Hippocampal formation (tissue), 2 donors: ENCODE data around the gene CDKN1A.
A peak's percentile ranks its signal among the peaks of the same experiment; 100 is the strongest.
"Not testable (repeated sequence)": the region's sequence is repeated elsewhere in the genome, so short reads cannot be mapped to it uniquely, and the experiment has no call there.

Experiments used
- DNase-seq, 2 donors: peaks; one replicate each; lab custom pipeline; 2025; lab: John Stamatoyannopoulos, UW

The CDKN1A gene

DNA sequence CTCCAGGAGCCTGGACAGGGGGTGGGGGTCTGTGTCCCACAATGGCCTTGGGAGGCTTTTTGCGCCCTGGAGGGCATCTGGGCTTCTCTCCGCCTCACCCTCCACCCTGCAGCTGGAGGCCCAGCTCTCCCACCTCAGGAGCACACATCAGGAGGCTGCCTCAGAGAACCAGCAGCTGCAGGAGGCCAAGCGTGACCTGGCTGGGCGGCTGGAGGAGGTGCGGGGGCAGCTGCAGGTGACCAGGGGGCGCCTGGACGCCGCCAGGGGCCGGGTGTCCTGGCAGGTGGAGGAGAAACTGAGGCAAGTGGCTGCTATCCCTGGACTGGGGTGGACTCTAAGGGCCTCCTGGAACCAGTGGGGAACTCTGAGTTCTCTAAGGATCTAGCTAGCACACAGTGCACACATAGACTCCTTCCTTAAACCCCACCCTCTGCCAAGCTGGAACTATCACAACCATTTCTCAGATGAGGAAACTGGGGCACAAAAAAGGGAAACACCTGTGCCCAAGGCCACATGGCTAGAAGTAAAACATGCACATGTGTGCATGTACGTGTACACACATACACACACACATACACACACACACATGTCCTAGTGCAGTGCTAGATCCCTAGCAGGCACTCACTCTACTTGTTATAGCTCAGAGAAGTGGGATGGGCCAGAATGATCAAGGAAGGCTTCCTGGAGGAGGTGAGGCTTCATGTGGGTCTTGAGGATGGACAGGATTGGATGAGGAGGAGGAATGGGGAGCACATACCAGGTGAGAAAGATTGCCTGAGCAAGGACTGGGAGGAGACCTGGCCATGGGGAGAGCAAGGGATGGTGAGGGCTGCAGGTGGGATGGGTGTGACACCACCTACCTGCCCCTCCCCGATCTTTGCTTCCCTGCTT is 42.0 kb downstream of the CDKN1A start:
- no peak for DNase-seq

DNA sequence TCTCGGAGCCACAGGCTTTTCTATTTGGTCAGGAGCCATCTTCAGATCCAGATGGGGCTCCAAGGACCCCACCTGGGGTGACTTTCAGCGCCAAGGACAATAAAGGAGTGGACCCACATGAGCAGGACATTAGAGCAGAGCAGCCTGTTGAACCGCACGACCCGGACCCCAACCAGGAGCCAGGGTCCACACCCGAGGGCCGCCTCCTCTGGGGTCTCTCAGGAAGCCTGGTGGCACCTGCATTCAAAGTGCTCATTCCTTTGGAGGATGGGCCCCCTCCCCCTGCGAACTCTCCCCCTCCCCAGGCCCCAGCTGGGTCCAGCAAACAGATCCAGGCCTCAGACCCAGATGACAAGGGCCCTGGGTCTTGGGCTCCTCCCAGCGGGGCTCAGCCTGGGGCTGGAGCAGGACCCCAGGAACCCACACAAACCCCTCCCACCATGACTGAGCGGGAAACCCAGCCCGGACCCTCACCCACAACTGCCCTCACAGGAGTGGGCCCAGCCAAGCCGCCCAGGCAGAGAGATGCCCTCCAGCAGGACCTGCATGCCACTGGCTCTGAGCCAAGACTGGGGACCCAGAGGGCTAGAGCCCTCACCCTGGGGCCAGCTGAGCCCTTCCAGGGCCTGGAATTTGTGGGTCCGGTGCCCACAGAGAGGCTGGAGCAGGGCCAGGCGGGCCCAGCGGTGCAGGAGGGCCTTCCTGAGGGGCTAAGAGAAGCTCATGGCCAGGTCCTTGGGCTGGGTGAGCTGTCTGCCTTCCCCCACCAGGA is 43.0 kb downstream of the CDKN1A start:
- no peak for DNase-seq

DNA sequence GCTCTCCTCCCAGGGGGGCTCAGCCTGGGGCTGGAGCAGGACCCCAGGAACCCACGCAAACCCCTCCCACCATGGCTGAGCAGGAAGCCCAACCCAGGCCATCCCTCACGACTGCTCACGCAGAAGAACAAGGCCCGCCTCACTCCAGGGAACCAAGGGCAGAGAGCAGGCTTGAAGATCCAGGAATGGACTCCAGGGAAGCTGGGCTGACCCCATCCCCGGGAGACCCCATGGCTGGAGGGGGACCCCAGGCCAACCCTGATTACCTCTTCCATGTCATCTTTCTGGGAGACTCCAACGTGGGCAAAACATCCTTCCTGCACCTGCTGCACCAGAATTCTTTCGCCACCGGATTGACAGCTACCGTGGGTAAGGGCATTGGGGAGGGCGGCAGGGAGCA is 43.9 kb downstream of the CDKN1A start:
- no peak for DNase-seq

DNA sequence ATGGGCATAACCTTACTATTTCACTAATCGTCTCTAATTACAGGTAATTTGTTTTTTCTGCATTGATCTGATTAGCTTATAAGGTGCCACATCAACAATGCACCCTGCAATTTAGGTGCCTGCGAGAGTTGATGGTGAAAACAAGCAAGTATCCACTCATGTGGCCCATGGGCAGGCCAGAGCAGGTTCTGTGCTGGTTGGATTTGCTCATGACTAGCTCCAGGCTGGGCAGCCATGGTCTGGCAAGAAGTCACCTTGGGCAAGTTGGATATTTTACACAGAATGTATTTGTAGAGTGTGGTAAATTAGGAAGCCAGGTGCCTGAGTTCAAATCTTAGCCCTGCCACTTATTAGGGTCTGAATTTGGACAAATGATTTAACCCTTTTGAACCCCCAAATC is 44.4 kb downstream of the CDKN1A start:
- DNase-seq, result no peak

DNA sequence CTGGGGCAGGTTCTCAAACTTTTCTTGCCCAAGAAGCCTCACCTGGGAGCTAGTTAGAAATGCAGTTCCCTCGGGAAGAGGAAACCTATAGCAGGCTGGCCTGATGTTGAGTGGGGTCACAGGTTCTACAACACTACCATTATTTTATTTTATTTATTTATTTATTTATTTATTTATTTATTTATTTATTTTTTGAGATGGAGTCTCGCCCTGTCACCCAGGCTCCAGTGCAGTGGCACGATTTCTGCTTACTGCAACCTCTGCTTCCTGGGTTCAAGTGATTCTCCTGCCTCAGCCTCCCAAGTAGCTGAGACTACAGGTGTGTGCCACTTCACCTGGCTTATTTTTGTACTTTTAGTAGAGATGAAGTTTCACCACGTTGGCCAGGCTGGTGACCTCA is 45.5 kb downstream of the CDKN1A start:
- not testable (repeated sequence) for DNase-seq

DNA sequence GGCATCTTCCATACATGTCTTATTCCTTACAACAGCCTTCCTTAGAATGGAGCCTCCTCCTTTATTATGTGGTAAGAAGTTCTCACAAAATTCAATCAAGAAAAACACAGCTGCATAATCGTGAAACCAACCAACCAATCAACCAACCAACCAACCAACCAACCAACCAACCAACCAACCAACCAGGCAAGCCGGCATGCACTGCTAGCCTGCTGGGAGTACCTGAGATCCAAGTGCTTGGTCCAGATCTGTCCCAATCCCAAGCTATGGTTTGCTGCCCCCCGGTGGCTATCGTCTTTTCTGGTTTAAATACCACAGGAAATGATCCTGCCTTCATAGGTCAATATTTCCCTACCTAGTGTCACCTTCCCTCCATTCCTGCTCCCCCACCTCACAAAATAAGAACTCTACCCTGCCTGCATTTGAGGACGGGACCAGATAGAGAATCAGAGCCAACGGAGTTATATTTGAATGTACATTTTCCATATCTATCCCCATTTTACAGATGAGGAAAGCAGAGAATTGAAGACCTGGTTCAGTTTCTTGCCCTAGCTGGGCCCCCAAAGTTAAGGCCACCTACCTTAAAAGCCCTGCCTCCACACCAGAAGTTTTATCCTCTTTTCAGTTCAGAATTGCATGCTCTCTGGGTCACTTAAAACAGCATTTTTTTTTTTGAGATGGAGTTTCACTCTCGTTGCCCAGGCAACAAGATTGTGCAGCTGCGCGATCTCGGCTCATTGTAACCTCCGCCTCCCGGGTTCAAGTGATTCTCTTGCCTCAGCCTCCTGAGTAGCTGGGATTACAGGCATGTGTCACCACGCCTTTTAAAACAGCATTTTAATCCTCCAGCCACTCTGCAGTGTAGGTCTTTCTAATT is 46.2 kb downstream of the CDKN1A start:
- DNase-seq, result peak; percentile 12 to 13

DNA sequence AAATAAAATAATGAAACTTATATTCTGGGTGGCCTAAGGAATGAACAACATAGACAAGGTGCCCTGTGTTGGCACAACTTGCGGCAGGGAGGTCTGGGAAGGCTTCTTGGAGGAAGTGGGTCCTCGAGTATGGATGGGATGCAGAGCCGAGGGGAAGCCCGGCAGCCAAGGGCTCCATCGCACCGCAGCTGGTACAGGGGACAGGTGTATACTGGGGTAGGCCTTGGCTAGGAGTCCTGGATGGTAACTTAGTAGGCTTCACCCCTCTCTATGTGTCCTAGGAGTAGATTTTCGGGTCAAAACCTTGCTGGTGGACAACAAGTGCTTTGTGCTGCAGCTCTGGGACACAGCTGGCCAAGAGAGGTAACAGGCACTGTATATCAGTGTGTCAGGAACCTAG is 47.1 kb downstream of the CDKN1A start:
- DNase-seq, result no peak

DNA sequence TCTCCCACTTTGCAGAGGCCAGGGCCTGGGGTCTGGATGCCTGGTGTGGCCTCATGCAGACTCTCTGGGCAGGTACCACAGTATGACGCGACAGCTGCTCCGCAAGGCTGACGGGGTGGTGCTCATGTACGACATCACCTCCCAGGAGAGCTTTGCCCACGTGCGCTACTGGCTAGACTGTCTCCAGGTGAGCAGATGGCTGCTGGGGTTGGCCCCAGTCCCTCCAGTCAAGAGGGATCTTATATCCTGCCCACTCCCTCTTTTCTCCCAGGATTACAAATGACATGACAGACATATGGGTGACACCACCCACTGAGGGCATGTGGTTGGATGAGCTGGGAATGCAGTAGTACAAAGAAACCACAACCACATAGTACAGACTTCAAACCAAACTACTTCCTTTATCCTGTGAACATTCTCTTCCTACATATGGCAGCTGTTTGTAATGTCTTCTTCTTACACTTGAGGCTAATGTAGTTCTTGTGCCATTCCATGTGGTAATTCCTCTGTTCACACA is 49.0 kb downstream of the CDKN1A start:
- DNase-seq, result no peak

DNA sequence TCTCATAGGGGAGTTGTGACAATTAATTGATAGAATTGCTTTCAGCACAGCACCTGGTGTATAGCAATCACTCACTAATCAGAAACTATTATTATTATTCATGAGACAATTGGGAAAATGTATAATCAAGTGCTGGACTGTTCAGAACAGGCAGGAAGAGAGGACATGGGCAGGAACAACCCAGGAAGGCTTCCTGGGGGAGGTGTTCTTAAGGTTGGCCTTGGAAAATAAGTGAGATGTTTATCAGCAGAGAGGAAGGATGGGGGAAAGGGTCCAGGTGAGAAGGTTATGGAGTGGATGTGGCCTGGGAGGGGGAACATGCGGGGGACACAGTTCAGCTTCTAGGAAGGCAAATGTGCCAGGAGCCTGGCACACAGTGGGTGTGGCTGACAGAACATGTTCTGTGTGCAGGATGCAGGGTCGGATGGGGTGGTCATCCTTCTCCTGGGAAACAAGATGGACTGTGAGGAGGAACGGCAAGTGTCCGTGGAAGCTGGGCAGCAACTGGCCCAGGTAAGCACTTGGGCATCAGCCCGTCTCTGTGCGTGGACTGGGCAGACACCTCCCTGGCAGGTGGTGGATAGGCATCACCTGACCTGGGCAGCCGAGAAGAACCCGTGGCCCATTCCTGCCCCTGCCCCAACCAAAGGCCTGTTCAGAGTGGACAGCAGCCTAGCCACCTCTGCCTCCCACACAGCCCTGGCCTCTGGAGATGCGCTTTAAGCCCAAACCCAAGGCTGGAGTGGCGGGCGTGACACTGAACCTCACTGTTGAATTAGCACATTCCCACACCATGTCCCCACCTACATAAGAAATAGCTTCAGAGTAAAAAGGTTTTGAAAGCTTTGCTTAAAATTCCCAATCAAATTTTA is 50.0 kb downstream of the CDKN1A start:
- no peak for DNase-seq

DNA sequence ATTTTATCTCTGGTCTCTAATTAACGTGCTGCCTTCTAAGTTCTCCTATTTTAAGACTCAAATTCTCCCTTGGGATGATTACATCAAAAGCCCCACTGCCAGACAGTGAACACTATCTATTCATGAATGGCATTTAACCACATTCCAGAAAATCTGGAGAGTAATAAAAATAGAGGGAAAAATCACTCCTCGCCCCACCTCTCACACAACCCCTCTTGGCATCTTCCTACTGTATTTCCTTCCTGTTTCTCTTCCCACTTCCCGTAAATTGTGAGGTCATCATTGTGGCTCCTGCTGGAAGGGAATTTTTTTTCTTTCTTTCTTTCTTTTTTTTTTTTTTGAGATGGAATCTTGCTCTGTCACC is 50.6 kb downstream of the CDKN1A start:
- no peak for DNase-seq

DNA sequence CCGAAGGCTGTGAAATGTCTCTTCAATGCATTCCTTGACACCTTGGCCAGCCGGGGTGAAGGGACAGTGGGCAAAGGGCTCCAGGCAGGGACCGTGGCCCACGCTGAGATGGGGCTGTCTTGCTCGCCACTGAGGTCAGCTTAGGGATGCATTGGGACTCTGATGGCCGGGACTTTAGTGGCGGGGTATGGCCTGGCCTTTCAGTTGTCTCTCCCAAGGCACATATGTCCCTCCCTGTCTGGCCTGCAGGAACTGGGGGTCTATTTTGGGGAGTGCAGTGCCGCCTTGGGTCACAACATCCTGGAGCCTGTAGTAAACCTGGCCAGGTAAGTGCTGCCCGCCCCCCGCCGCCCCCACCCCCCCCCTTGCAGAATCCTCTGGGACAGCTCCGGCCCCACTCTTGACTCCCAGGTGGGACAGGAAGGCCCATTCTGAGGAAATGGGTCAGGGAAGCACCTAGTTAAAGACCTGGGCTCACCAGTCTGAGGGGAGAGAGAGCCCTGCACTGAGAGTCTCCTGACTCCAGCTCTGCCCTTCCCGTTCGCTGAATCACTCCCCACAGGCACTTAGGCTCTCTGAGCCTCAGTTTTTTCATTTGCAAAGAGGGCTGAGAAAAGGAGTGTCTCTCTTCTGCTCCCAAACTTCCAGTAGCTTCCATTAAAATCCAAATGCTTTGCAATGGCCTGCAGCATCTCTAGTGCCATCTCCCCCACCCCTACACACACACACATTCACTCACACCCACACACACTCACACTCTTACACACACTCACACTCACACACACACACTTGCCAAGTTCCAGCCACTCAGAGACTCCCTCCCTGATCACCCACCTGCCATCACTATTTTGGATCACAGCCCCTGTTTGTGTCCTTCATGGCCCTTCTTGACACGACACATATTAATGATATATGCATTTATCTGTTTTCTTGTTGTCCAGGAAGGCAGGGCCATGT is 52.2 kb downstream of the CDKN1A start:
- DNase-seq, result no peak

DNA sequence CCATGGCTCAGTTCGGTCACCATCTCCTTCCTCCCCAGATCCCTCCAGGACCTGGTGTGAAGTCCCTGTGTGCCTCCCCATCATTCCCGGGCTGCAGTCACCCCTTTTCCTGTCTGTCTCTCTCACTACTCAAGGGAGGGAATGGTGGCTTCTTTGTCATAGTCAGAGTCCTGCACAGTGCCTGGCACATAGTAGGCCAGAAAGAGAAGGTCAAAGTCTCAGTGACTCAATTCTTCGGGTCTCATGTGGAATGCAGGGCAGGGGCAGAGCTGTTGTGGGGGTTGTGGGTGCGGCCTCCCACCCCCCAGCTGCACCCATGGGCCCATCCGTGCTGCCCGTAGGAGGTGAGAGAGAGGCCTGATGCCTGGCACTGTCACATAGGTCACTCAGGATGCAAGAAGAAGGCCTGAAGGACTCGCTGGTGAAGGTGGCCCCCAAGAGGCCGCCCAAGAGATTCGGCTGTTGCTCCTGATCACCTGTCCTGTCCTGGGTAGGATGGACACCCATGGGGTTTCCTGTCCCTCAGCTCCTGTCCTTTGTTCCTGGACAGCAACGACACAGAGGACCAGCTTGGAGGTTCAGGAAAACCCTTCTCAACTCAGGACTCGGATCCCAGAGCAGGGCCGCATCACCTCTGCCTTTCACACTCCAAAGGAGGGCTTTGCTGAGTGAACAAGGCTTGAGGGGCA is 53.3 kb downstream of the CDKN1A start:
- DNase-seq, result no peak

DNA sequence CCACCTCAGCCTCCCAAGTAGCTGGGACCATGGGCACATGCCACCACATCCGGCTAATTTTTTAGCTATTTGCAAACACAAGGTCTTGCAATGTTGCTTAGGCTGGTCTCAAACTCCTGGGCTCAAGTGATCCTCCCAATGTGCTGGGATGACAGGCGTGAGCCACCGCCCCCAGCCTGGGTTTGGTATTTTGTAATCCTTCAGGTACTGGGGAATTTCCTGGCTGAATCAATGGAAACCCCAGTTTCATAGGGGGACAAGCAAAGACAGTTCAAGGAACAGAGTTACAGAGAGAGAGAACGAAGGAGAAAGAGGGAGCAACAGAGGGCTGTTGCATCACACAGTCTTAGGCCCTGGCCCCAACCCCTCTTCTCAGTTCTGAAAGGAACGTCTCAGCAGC is 54.8 kb downstream of the CDKN1A start:
- no peak for DNase-seq

DNA sequence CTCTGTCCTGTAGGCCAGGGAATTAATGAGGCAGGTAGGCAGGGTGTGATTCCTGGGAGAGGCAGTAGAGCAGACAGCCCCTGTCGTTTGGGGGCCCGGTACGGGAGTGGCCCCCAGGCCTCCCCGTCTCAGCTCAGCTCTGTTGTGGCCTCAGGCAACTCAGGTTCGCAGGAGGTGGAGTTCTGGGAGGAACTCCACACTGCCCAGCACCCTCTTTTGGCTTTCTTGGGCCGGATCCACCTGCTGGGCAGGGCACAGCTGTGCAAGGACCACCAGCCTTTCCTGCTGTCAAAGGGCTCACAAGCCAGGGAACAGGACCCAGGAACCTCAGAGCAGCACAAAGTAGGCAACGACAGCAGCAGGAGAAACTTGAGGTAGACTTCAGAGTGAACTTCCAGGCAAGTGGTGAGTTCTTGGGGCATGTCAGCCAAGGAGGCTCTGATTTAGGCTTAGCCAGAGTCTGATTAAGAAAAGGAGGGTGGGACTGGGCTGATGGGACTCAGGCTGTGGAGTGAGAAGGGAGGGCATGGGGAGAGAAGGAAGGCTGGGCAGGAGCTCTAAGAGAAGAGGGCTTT is 56.1 kb downstream of the CDKN1A start:
- no peak for DNase-seq

DNA sequence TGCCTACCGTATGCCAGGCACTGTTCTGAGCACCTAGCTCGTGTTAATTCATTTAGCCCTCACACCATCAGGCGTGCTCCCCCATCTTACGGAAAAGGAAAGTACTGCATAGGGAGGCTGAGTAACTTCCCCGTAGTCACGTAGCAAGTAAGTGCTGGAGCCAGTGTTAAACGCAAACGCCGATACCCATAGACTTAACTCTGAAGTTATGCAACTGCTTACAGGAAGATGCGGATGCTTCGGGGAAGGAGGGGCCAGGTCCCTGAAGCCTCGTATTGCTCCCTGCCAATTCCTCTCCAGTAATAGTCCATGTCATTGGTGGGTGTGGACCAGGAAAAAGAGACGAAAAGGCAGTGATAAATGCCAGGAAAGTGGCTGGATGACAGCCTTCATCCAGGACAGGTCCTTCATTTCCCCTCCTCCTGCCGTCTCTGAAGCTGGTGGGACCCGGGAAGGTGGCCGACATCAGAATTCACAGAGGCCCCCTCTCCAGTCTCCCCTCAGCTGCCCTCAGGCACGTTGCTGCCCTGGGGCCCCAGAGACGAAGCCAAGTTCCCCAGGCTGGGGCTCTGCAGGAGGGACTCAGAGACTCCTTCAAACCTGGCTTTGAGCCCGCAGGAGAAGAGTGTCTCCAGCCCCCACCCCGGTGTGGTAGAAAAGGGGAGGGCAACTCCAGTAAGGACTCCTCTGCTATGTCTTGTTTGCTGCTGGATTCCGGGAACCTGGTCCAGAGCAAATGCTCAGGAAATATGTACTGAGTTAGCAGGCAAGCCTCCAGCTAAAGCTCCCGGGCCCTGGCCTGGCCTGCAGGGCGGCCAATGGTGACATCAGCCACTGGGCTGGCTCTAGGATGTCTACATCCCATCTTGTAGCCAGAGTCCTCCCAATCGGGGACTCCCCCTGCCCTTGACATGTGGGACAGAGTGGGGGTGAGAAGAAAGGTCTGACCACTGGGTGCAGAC is 56.9 kb downstream of the CDKN1A start:
- DNase-seq, result no peak
